Ishikawa (cell line): ENCODE measurements around the gene ORC5.

ENCODE experiments used
- CREB1 ChIP-seq: IDR thresholded peaks from 2 replicates; pipeline ENCODE4 v1.6.1; 2012; ENCODE audit warnings: low read depth
- EP300 ChIP-seq: IDR thresholded peaks from 2 replicates; pipeline ENCODE4 v1.6.1; 2012; ENCODE audit warnings: borderline replicate concordance
- FOXM1 ChIP-seq: IDR thresholded peaks from 2 replicates; pipeline ENCODE4 v1.6.1; 2012; ENCODE audit warnings: low read depth, borderline replicate concordance
- RAD21 ChIP-seq: IDR thresholded peaks from 2 replicates; pipeline ENCODE4 v1.6.1; 2012; ENCODE audit warnings: low read depth
- TEAD4 ChIP-seq: IDR thresholded peaks from 2 replicates; pipeline ENCODE4 v1.6.1; 2012
- YY1 ChIP-seq: IDR thresholded peaks from 2 replicates; pipeline ENCODE4 v1.6.1; 2012; ENCODE audit warnings: low read depth

- TF ChIP-seq CREB1: no peak
- TF ChIP-seq YY1: no peak
- no peak for TF ChIP-seq EP300
- TF ChIP-seq TEAD4: no peak
- TF ChIP-seq FOXM1: no peak
- no peak for TF ChIP-seq RAD21
Measured at GRCh38 chr7:104174798-104175197, 33.0 kb downstream of the ORC5 start.
